ENCODE measurements around the gene S100A8.

The S100A8 gene

GRCh38 chr1:153390938-153391710, at the start of gene S100A8:
S100A8 (minus strand) TSS chr1:153391073; CDS start chr1:153390535, 538 bp downstream.
- no peak for TF ChIP-seq ZFX (IDR thresholded peaks at IDR 0.05; ENCODE audit: borderline replicate concordance)
- TF ChIP-seq, protein P1, sequence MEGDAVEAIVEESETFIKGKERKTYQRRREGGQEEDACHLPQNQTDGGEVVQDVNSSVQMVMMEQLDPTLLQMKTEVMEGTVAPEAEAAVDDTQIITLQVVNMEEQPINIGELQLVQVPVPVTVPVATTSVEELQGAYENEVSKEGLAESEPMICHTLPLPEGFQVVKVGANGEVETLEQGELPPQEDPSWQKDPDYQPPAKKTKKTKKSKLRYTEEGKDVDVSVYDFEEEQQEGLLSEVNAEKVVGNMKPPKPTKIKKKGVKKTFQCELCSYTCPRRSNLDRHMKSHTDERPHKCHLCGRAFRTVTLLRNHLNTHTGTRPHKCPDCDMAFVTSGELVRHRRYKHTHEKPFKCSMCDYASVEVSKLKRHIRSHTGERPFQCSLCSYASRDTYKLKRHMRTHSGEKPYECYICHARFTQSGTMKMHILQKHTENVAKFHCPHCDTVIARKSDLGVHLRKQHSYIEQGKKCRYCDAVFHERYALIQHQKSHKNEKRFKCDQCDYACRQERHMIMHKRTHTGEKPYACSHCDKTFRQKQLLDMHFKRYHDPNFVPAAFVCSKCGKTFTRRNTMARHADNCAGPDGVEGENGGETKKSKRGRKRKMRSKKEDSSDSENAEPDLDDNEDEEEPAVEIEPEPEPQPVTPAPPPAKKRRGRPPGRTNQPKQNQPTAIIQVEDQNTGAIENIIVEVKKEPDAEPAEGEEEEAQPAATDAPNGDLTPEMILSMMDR (IDR thresholded peaks at IDR 0.05) = no peak
- H3K27ac ChIP-seq = no peak within 1 kb of the TSS

- TF ChIP-seq, protein P1 (IDR thresholded peaks at IDR 0.05) = no peak
- TF ChIP-seq ZFX (IDR thresholded peaks at IDR 0.05; ENCODE audit: borderline replicate concordance) = no peak
- H3K27ac ChIP-seq = no peak overlapping the region
Observed at GRCh38 chr1:153439273-153439672, 48.4 kb upstream of the S100A8 start.

DNA sequence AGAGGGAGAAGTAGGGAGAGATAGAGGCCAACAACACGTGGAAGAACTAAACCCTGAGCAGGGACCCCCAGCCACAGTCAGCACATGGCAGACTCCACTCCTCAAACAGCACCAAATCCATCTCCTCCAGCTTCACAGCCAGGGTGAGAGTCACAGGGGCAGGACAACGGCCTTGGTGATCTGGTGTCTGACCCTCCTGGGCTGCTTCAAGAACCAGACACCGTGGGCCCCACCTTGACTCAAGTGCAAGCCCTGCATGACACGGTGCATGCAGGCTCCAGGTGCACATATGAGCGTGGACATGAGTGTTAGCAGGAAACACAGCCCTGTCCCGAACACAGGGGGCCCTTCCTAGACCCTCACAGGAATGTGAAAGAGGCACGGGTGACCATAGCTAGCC, 47.7 kb upstream of the S100A8 start:
- TF ChIP-seq, protein P1 (IDR thresholded peaks at IDR 0.05) = no peak
- TF ChIP-seq ZFX (IDR thresholded peaks at IDR 0.05; ENCODE audit: borderline replicate concordance) = no peak

DNA sequence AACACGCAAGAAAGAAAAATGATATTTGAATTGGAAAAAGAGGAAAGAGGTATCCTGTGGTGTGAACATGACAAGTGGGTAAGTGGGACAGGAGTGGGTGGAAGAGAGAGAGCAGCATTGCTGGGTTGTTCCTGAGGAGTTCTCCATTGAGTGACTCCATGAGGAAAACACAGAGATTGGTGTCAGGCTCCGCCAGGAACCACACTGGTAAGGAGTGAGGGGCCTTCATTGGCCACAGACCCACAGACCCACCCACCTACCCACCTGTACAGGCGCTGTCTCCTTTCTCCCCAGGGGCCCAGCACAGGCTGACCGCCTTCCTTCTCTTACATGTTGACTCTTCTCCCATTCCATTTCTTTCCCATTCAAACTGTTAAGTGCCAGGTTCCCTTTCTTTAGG, 46.4 kb upstream of the S100A8 start:
- no peak for TF ChIP-seq ZFX (IDR thresholded peaks at IDR 0.05; ENCODE audit: borderline replicate concordance)
- no peak overlapping the region for H3K27ac ChIP-seq

More for the DNA sequence above, 47.7 kb upstream of the S100A8 start:
- H3K27ac ChIP-seq = no peak overlapping the region

GRCh38 chr1:153434746-153435455, 44.0 kb upstream of the S100A8 start:
- H3K27ac ChIP-seq = no peak overlapping the region
- TF ChIP-seq, protein P1 (IDR thresholded peaks at IDR 0.05) = no peak
- no peak for TF ChIP-seq ZFX (IDR thresholded peaks at IDR 0.05; ENCODE audit: borderline replicate concordance)

- no peak for TF ChIP-seq ZFX (IDR thresholded peaks at IDR 0.05; ENCODE audit: borderline replicate concordance)
- no peak overlapping the region for H3K27ac ChIP-seq
Observed at GRCh38 chr1:153432874-153433681, 42.2 kb upstream of the S100A8 start.

DNA sequence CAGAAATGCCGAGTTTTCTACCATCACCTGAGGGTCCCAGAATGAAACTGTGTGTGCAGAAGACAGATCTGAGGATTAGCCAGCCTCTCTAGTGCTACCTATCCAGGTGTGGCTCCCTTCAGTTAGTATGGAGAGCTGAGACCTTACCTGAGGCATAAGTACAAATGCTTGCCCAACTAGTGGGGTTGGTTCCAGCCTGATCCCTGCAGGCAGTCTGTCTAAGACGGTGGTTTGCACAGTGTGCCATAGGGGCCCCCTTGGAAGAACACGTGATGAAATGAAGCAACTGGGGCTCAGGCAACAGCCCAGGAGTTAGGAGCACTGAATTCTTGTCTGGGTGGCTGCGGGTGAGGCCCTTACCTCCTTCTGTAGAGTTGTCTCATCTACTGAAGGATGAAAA, 41.1 kb upstream of the S100A8 start:
- TF ChIP-seq, protein P1 (IDR thresholded peaks at IDR 0.05) = no peak
- TF ChIP-seq ZFX (IDR thresholded peaks at IDR 0.05; ENCODE audit: borderline replicate concordance) = no peak
- H3K27ac ChIP-seq = no peak overlapping the region

Measured in 22Rv1 (cell line).